ENCODE data around the gene POLR3F.
"Not testable (repeated sequence)": the region's sequence is repeated elsewhere in the genome, so short reads cannot be mapped to it uniquely, and the experiment has no call there.

Gene POLR3F

DNA sequence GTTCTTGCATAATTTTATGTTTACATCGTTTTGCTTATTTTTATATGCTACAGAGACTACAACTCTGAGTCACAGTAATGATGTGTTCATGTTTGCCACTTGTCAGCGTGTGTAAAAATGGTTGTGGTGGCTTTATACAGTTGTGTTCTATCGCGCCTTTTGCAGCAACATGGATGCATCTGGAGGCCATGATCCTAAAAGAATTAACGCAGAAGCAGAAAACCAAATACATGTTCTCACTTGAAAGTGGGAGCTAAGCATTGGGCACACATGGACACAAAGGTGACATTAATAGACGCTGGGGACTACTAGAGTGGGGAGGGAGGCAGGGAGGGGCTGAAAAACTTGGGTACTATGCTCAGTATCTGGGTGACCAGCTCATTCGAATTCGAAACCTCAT, 39.6 kb downstream of the POLR3F start:
- DNase-seq = no peak

GRCh38 chr20:18507218-18508191, 40.3 kb downstream of the POLR3F start, which contains the start of gene SEC23B:
SEC23B (plus strand) TSS chr20:18507940; CDS start chr20:18510836, 2,896 bp downstream.
- DNase-seq = peak; percentile 96

DNA sequence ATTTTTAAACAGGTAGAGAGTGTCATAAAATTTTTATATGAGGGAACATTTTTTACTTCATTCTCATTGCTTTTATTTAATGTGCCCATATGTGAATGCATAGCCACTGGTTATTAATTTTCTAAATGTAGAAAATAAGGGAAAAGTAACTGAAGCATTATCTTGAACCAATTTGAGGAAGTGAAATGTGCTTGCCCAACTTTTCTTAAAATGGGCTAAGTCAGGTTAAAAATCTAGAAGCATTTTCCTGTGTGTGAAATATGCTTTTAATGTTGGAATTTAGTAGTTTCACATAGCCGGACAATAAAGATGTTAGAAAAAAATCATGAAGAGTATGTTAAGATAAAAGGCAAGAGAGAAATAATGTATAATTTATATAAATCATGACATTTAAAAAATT, 44.4 kb downstream of the POLR3F start:
- DNase-seq = no peak

DNA sequence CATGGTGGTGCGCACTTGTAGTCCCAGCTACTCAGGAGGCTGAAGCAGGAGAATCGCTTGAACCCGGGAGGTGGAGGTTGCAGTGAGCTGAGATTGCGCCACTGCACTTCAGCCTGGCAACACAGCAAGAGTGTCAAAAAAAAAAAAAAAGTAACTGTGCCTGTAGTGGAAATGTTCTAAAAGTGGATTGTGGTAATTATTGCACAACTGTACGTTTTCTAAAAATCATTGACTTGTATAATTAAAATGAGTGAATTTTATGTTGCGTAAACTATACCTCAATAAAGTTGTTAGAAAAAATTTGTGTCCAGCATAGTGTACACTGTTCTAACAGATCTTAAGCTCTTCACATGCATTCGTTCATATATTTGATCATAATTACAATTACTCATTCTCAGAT, 46.0 kb downstream of the POLR3F start:
- DNase-seq = no peak

DNA sequence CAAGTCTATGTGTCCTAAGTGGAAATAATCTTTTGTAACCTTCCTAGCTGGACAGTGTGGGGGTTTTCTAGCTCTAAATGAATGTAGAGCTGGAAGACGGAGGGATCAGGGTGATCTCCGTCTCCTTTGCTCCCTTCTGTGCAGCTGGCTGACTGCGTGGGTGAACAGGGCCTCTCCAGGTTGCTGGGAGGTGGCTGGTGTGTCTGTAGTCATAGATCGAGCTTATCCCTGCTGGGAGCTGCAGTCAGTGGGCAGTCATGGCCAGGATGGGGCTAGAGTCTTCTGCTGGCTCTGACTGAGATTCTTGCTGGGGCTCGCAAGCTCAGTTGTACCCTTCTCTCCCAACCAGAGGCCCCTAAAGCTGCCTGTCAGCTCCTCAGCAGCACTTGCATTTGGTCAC, 46.9 kb downstream of the POLR3F start:
- DNase-seq = no peak

DNA sequence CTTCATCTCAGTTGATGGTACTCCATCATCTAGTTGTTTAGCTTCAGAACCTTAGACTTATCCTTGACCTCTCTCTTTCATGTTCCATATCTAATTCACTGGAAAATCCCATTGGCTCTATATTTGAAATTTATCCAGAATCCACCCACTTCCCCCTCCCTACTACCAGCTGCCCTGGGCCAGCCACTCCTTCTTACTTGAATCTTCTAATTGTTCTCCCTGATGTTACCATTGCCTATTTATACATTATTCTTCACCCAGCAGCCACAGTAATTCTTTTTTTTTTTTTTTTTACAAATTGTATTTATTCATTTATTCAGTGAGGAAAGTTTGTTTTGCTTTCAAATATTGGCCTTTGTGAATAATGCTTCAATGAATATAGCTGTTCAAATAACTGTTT, 48.8 kb downstream of the POLR3F start:
- DNase-seq = no peak

GRCh38 chr20:18522066-18522465, 54.9 kb downstream of the POLR3F start:
- DNase-seq = not testable (repeated sequence)

DNA sequence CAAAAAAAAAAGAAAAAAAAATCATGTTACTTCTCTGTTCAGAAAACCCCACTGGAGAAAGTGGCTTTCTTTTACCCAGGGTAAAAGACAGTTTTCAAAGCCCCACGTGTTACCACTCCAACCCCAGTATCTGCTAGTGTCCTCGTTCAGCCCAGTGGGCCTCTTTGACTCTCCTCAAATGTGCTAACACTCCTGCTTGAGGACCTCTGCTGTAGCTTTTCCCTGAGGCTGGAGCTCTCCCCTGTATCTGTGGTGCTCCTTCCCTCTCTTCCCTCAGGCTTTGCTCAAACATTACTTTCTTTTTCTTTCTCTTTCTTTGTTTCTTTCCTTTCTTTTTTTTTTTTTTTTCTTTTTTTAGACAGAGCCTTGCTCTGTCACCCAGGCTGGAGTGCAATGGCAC, 55.9 kb downstream of the POLR3F start:
- DNase-seq = no peak

- DNase-seq = no peak
Measured at GRCh38 chr20:18524646-18525045, 57.5 kb downstream of the POLR3F start.

GRCh38 chr20:18526761-18527160, 59.6 kb downstream of the POLR3F start:
- not testable (repeated sequence) for DNase-seq

DNA sequence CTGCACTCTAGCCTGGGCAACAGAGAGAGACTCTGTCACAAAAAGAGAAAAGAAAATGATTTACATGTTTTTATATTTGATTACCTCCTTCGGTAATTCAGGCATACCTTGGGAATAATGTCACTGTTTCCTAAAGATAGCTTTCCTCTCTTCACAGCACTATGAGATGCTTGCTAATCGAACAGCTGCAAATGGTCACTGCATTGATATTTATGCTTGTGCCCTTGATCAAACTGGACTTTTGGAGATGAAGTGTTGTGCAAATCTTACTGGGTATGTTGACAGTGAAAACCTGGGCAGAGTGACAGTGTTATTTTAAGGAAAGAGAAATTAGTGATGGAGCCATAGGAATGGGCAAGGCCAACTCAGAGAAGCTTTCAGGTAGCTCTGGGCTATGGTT, 60.1 kb downstream of the POLR3F start:
- no peak for DNase-seq

- no peak for DNase-seq
Measured at GRCh38 chr20:18527836-18528235, 60.6 kb downstream of the POLR3F start.

GRCh38 chr20:18529041-18529440, 61.9 kb downstream of the POLR3F start:
- DNase-seq = no peak

DNA sequence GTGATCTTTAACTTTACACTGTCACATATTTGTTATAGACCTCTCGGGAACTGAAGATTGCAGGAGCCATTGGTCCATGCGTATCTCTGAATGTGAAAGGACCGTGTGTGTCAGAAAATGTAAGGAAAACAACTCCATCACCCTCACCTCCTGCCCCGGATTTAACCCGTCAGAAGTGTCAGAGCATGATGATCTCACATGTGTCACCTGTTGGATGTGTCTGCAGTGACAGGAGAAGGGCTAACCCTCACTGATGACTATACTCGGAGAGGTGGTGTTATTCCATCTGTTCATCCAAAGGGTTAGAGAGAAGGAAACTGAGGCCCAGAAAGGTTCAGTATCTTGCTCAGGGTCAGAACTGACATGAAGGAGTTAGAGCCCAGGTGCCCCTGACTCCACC, 65.4 kb downstream of the POLR3F start:
- no peak for DNase-seq

- DNase-seq = no peak
Measured at GRCh38 chr20:18533491-18533890, 66.3 kb downstream of the POLR3F start.

GRCh38 chr20:18533978-18534644, 66.9 kb downstream of the POLR3F start:
- no peak for DNase-seq

Data from activated gamma-delta T cell treated with Interleukin-2 at 50 U/mL for 16 hours (primary cell).